Thyroid gland (tissue), 4 donors: ENCODE results near the gene S1PR4. TPM values are rescaled to one million over a fixed set of nuclear protein-coding genes. Genes with fewer than 3 reads are reported as not detected.

ENCODE experiments used
- DNase-seq, 2 donors: peaks; one replicate each; pipeline ENCODE4 v3.0.0-alpha.2; 2019
- H3K27ac ChIP-seq, 3 donors: fragments of 200-600 bp; sonication (generic); 1 replicate in 2 of 3; 2 replicates in 1 of 3; pipeline ENCODE4 v1.5.1; 2016 to 2019; ENCODE audit warnings: mild to moderate bottlenecking in 1 of 3, moderate library complexity in 1 of 3
- H3K27me3 ChIP-seq: fragments of 200-600 bp; sonication (generic); one replicate; pipeline ENCODE4 v1.5.1; 2019
- H3K36me3 ChIP-seq, 2 donors: fragments of 200-600 bp; sonication (generic); one replicate each; pipeline ENCODE4 v1.5.1; 2016 to 2019
- H3K4me1 ChIP-seq, 2 donors: fragments of 200-600 bp; sonication (generic); one replicate each; pipeline ENCODE4 v1.5.1; 2017 to 2019
- H3K4me3 ChIP-seq, 3 donors: fragments of 200-600 bp; sonication (generic); replicated peaks in 1 of 3; 1 replicate in 2 of 3; 2 replicates in 1 of 3; pipeline ENCODE4 v1.5.1; 2016; ENCODE audit warnings: mild to moderate bottlenecking in 1 of 3
- H3K9me3 ChIP-seq: fragments of 200-600 bp; sonication (generic); one replicate; pipeline ENCODE4 v1.5.1; 2017
- CTCF ChIP-seq, 6 experiments: fragments of 200-600 bp in 3 of 6; fragments of 450-650 bp in 3 of 6; sonication (generic) in 3 of 6; IDR thresholded peaks; one replicate each; pipeline ENCODE4 v1.5.1; 2016 to 2019; ENCODE audit warnings: antibody characterized with exemption in 6 of 6, mild to moderate bottlenecking in 2 of 6, inconsistent platforms in 1 of 6, moderate library complexity in 1 of 6
- POLR2A ChIP-seq, 2 donors: fragments of 450-650 bp; IDR thresholded peaks; one replicate each; pipeline ENCODE4 v1.6.1; 2017; ENCODE audit warnings: antibody characterized with exemption in 2 of 2, mild to moderate bottlenecking in 2 of 2, moderate library complexity in 1 of 2
- WGBS, 2 donors: methylation state at CpG; one replicate each; pipeline ENCODE4 v1.1.5; 2017; 5-methylcytosine and 5-hydroxymethylcytosine counted together
- intact Hi-C: fragments of 100-400 bp; cut with DNase I; formaldehyde crosslinking; loops from one replicate; pipeline ENCODE4 v1.15.1; 2023
- total RNA-seq, 4 donors: library from RNA; depleted of rRNA; stranded (reverse); fragments of >200 nt; gene quantifications; one replicate each; pipeline ENCODE4 v1.2.3, GENCODE V29; 2016

The S1PR4 gene
- total RNA-seq, 4 donors from 2014 or later = 2.1 to 5.4 (median 3.4) TPM

DNA sequence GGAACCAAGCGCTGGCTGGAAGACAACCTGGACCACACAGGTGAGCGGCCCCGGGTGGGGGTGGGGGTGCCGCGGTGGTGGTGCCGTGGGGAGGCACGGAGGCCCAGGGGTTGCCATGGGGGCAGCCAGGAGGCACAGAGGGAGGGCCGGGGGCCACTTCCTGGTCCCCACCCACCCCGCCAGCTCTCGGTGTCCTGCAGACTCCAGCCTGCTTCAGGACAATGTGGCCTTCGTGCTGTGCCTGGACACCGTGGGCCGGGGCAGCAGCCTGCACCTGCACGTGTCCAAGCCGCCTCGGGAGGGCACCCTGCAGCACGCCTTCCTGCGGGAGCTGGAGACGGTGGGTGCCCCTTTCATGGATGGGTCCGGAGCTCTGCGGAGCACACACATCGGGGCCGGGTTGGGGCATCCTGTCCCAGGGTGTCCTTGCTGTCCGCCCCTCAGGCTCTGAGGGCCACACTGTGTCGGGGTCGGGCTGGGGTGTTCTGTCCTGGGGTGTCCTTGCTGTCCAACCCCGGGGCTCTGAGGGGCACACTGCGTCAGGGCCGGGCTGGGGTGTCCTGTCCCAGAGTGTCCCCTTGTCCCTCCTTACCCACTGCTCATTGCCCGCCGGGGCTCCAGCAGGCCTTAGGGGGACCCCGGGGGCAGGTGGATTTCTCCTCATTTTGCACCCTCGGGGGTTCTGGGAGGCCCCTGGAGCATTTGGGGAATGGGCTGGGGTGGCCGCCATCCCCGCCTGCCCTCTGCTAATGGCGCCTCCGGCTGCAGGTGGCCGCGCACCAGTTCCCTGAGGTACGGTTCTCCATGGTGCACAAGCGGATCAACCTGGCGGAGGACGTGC, 25.5 kb downstream of the S1PR4 start:
- TF ChIP-seq POLR2A (IDR thresholded peaks at IDR 0.05) = no peak
- TF ChIP-seq CTCF (IDR thresholded peaks at IDR 0.05) = no peak
- Histone ChIP-seq H3K27ac (no peak overlapping the region), H3K9me3 (no peaks in the 10 kb centered on the region), H3K36me3 (peaks cover 29 to 32% of the 10 kb centered on the region in 2 donors), H3K4me1 (no peaks in the 10 kb centered on the region), H3K4me3 (no peak overlapping the region), H3K27me3 (no peaks in the 10 kb centered on the region)
- DNase-seq = no peak
- intact Hi-C loops = no loop called here
- 95% methylated on average over 13 to 22 of the region's 43 CpGs for WGBS, 2 donors

GRCh38 chr19:3204646-3205275, 26.2 kb downstream of the S1PR4 start:
- Histone ChIP-seq H3K27me3 (no peaks in the 10 kb centered on the region), H3K4me1 (no peaks in the 10 kb centered on the region), H3K27ac (no peak overlapping the region), H3K4me3 (no peak overlapping the region), H3K9me3 (no peaks in the 10 kb centered on the region), H3K36me3 (peaks cover 29 to 30% of the 10 kb centered on the region in 2 donors)
- intact Hi-C loops = no loop called here
- 97 to 99% methylated on average over 15 to 30 of the region's 35 CpGs for WGBS, 2 donors
- TF ChIP-seq POLR2A (IDR thresholded peaks at IDR 0.05) (no peak), CTCF (IDR thresholded peaks at IDR 0.05) (no peak)
- DNase-seq = no peak

DNA sequence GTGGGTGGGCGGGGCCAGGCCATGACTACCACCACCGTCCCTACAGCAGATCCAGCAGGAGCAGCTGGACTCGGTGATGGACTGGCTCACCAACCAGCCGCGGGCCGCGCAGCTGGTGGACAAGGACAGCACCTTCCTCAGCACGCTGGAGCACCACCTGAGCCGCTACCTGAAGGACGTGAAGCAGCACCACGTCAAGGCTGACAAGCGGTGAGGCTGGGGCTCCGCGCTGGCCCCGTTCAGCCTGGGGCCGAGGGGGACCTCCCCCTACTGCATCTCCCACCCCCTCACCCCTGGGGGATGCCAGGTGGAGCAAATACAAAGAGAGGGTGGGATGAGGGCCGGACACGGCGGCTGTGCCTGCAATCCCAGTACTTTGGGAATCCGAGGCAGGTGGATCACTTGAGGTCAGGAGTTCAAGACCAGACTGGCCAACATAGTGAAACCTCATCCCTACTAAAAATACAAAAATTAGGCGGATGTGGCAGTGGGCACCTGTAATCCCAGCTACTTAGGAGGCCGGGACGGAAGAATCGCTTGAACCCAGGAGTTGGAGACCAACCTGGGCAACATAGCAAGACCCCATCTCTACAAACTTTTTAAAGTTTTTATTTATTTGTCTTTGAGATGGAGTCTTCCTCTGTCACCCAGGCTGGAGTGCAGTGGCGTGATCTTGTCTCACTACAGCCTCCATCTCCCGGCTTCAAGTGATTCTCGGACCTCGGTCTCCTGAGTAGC, 27.8 kb downstream of the S1PR4 start:
- no peaks in the 10 kb centered on the region for H3K27me3 ChIP-seq
- H3K4me3 ChIP-seq = no peak overlapping the region
- WGBS, 2 donors = 95 to 96% methylated on average over 16 to 27 of the region's 28 CpGs
- H3K4me1 ChIP-seq = no peaks in the 10 kb centered on the region
- peaks cover 29 to 30% of the 10 kb centered on the region in 2 donors for H3K36me3 ChIP-seq
- DNase-seq = no peak
- H3K9me3 ChIP-seq = no peaks in the 10 kb centered on the region
- H3K27ac ChIP-seq = no peak overlapping the region
- intact Hi-C loops = no loop called here
- no peak for TF ChIP-seq POLR2A (IDR thresholded peaks at IDR 0.05)
- no peak for TF ChIP-seq CTCF (IDR thresholded peaks at IDR 0.05)

- TF ChIP-seq CTCF (IDR thresholded peaks at IDR 0.05) (no peak), POLR2A (IDR thresholded peaks at IDR 0.05) (no peak)
- Histone ChIP-seq H3K9me3 (no peaks in the 10 kb centered on the region), H3K36me3 (peaks cover 29 to 30% of the 10 kb centered on the region in 2 donors), H3K4me3 (no peak overlapping the region), H3K4me1 (no peaks in the 10 kb centered on the region), H3K27ac (no peak overlapping the region), H3K27me3 (no peaks in the 10 kb centered on the region)
- intact Hi-C loops = no loop called here
- DNase-seq = no peak
- 94% methylated on average over 30 to 37 of the region's 43 CpGs for WGBS, 2 donors
Observed at GRCh38 chr19:3207461-3208242, 29.1 kb downstream of the S1PR4 start.
